Measurements from ENCODE around the gene ANKRD13B.

Gene ANKRD13B

DNA sequence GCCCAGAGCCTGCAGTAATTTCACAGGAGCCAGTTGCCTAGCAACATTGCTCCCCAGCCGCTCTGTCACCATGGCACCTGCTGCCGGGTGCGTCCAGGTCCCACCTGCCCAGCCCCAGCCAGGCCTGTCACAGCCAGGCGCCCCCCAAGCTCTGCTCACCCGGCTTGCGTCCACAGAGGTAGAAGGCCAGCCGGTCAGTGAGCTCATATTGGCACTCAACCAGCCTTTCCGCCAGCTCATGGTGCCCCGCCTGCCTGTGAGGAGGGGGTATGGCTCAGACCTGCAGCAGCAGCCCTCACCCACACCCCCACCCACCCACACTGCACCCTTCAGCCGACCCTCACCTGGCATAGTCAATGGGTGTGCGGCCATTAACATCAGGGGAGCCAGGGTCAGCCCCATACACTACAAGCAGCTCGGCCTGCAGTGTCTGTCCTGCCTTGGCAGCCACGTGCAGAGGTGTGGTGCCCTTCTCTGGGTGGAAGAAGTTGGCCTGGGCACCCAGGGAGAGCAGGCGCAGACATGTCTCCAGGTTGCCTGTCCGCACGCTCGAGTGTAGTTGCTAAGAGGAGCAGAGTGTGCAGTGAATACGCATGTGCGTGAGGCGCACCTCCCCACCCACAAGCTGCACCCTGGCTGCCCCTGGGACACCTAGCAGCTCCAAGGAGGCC is 11.2 kb upstream of the ANKRD13B start:
- DNase-seq (ENCODE audit: low read depth in 2 of 2) = no peak

DNA sequence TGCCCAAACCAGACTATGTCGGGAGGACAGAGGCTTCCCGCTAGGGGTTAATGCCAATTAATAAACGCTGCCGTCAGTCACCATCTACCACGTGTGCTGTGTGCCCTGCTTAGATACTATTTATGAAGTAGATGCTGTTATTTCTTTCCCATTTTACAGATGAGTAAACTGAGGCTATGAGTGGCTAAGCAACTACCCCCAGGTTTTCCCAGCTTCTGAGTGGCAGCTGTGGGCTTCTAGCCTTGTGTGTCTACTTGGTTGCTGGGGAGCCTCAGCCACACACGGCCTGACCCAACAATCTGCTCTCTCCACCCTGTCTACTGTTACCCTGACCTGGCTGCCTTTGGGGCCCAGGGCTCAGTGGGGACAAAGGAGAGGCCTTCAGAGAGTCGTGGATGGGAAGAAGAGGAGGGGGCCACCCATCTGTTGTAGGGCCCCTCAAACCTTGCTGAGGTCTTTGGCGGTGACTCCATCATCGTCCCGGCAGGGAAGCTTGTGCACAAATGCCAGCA is 10.6 kb upstream of the ANKRD13B start:
- no peak for DNase-seq (ENCODE audit: low read depth in 2 of 2)

DNA sequence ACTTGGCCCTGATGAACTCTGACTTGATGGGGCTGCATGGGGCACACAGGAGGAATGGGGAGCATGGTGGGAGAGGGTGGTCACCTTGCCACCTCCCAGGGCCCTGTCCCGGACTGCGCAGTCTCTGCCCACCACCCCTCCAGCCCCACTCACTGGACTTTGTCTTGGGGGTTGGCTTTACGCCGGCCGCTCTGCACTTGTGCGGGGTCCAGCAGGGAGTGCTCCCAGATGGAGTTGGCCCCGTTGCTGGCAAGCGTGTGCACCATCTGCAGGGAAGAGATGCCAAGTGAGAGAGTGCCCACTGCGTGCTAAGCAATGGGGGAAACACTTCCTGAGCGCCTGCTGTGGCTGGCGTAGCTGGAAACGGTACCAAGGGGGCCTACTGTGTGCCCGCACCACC is 10.2 kb upstream of the ANKRD13B start:
- DNase-seq (ENCODE audit: low read depth in 2 of 2) = no peak

DNA sequence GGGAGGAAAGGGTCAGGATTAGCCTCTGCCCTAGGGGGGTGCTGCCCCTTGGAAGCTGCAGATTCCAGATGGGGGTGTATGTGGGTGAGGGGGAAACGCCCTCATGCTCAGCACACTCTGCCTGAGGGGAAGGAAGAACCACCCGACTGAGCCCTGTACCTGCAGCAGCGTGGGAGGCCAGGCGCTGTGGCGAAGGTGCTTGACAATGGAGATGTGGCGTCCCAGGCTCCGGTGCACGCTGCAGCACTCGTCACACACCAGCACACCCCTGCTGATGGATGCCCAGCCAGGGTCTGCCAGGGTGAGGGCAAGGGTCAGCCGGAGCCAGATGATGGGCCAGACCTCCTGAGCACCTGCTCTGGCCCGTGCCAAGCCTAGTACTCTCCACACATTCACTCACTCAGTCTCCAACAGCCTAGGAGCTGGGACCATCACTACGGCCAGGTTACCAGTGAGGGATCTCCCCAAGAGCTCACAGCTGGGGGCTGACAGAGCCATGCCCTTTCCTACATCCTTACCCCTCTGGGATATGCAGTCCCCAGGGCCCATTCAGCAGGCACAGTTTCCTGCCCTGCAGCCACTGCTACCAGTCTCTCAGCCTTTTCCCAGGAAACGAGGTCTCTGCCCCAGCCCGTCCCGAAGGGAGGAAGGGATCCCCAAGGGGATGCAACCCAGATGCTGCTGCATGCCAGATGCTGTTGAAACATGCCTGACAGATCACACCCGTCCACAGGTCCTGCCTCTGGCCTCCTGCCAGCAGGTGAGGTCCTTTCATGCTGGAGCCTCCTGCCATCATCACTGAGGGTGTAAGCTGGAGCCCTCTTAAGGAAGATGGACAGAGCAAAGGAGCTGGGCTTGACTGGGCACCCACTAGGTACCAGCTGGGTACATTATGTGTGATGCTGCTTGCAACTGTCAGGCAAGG is 9.3 kb upstream of the ANKRD13B start:
- no peak for DNase-seq (ENCODE audit: low read depth in 2 of 2)

DNA sequence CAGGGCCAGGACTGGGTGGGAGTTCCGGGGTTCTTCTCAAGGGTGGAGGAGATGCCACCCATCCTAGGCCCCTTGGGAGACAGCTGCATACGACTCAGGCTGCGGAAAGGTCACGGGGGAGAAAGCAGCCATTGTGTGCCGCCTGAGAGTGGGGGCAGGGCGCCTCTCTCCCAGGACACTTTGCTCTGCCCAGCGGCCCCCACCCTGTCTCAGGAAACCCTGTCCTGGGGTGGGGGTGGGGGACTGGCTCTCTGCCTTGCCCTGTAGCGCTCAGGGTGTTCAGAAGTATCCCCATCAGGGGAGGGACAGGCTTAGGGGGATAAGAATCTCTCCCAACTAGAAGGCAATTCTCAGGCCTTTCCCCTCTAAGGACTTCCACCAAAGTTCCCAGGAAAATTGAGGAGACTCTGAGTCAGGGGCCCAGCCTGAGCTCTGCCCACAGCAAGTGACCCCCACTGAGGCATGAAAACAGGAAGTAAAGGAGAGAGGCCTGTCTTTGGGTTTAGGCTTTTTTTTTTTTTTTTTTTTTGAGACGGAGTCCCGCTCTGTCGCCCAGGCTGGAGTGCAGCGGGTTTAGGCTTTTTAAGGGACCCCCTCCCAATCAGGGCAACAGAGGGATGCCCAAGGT is 8.4 kb upstream of the ANKRD13B start:
- no peak for DNase-seq (ENCODE audit: low read depth in 2 of 2)

DNA sequence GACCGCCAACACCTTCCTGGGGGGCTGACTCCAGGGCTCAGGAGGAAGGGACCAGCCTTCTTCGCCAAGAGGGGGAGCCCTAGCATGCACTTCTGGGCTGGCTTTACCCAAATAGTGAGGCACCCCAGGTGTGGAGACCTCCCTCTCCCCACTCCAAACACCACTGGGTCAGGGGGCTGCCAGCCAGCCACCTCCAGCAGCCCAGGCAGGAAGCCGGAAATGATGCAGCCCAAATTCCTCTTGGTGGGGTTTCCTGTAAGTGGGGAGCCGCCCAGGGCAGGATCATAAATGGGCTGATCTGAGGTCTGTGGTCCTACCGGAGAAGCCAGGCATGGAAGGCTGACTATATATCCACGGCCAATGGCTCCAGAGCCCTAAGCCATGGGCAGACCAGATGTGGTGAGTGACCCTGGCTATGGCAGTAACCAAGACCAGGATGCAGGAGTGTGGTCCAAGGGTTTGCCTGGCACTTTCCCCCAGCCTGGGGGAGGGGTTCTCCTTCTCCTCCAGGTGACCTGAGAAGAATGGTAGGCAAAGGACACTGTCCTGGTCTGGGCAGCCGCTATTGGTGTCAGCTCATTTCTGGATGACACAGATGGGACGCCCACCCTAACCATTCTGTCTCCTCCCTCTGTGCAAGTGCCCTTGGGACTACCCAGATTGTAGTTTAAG is 7.7 kb upstream of the ANKRD13B start:
- no peak for DNase-seq (ENCODE audit: low read depth in 2 of 2)

DNA sequence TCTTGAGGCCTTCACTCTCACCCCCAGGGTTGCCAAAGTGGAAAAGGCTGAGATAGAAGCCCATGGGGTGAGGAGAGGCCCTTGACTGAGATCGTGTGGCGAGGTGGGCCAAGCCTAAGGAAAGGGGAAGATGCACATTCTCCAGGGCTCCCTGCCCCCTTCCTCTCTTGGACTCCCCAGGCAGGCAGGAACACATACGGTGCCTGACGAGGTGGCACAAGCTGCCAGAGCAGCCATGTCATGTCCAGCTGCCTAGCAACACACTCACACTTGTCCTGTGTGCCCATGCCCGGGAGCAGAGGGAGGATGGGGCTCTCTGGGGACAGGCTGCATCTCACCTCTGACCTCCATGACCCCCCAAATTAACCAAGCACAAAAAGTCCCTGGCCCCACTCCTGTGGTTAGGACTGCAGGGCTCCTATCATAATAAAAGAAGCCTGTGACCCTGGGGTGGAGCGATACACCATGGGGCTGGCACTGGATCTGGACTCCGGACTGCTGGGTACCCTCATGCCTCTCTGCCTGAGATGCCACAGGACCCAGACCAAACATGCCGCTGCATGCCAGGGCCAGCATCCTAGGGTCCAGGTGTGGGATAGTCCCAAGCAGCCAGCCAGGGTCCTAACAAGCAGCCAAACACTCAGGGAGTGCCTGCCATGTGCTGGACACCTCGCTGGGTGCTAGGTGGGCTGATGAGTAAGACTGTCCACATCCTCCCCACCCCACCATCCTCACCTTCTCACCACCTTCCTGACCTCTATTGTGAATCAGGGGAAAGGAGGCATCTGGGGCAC is 6.1 kb upstream of the ANKRD13B start:
- no peak for DNase-seq (ENCODE audit: low read depth in 2 of 2)

DNA sequence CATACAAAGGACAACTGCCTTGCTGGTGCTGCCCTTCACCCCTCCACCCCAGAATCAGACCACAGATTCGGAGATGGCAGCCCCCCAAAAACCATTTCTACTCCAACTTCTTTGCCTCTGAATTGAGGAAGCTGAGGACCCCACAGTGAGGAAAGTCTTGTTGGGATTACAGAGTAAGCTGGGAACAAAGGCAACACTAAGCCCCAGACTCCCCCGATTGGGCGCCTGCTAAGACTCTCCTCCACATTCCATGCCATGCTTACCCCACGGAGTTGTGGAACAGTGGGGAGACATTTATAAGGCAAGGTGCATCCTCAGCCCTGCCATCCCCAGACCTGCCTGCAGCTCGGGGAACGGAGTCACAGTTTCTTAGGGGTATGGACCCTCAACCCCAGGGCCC is 5.3 kb upstream of the ANKRD13B start:
- DNase-seq (ENCODE audit: low read depth in 2 of 2) = no peak

DNA sequence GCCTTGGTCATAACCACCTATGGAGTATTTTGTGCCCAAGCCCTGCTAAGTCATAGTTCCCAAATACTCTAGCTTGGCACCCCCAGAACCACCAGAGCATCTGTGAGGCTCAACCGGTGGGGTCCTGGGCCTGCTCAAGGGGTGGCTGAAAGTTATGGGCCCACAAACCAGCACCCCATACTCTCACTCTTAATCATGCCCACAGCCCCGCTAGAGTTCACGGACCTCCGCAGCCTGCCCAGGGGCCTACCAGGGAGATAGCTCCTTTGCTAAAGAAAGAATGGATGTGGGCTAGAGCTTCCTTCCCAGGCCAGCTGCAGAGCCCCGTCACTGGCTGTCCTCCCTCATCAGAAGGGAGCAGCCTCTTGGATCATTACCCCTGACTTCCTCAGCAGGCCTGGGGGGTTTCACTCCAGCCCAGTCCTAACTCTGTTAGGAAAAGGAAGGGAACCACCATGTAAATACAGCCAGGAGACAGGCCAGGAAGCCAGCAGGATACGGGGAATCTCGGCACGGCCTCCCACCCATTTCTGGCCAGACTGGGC is 4.8 kb upstream of the ANKRD13B start:
- DNase-seq (ENCODE audit: low read depth in 2 of 2) = no peak

DNA sequence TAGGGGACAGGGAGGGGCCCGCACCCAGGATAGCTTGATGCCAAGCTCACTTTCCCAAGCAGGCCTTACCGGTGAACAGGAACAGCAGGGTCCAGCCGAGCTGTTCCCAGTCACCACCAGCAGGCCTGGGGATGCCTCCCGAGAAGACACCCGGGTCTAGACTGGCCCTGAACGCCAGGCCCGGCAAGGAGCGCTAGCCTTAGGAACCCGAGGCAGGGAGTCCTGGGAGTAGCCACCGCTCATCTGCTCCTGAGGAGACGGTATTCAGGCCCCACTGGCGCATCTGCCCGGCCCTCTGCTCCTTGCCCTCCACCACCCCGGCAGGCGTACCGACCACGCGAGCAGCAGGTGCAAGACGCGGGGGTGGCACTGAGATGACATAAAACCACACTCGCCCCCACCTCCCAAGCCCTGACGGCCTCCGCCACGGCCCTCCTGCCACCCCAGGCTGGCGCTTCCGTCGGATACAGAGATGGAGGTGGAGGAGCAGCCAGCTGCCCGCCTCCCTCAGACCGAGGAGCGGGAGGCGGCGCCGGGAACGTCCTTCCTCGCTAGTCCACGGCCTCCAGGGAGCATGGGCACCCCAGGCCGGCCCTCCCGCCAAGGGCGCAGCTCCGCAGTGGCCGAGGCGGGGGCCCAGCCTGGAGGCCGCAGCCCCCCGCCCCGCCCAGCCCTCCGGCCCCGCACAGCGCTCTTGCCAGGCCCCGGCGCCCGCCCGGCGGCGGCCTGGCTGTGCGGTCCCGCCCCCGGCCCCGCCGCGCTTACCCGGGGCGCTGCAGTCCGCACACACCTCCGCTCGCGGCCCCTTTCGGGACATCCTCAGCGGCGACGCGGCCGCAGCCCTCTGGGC is 4.1 kb upstream of the ANKRD13B start:
- no peak for DNase-seq (ENCODE audit: low read depth in 2 of 2)

DNA sequence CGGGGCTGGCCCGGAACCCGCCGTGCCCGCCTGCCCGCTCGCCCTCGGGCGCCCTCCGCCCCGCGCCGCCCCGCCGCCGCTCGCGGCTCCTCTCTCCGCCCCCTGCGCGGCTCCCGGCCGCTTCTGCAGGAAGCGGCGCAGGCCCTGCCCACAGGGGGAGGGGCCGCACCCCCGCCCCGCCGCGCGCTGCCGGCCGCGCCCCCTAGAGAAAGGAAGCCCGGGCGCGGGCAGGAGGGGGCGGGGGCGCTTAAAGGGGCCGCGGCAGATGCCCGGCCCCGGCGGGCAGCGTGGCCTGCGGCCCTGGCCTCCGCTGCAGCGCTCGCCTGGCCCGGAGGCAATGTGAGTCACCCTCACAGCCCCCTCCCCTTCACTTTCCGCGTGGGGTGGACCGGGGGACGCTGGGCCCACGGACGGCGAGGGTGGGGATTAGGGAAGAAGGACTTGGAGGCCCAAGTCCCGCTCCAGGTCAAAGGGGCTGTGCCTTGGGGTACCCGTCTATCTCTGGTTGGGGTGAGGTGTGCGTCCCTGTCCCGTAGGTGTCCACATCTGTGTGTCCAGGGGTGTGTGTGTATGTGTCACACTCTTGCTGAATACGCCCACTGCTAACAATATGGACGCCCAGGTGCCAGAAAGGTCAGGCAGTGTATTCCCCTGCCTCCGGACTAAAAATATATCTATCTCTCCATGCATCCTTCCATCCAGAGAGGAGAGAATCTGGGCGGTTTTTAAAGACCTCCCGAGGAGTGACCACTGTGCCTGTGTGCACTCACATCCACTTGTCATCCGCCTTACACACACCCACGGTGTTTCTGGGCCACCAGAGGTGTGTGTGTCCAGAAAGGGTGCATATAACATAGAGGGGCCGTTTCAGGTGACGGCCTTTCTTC is 3.2 kb upstream of the ANKRD13B start, which contains the start of gene GIT1:
TSS of gene GIT1 (minus strand) at position 125 of the 887 bp plus-strand sequence. CDS start 270 bp downstream, outside the sequence.
- peak; percentile 63 for DNase-seq (ENCODE audit: low read depth in 2 of 2)

DNA sequence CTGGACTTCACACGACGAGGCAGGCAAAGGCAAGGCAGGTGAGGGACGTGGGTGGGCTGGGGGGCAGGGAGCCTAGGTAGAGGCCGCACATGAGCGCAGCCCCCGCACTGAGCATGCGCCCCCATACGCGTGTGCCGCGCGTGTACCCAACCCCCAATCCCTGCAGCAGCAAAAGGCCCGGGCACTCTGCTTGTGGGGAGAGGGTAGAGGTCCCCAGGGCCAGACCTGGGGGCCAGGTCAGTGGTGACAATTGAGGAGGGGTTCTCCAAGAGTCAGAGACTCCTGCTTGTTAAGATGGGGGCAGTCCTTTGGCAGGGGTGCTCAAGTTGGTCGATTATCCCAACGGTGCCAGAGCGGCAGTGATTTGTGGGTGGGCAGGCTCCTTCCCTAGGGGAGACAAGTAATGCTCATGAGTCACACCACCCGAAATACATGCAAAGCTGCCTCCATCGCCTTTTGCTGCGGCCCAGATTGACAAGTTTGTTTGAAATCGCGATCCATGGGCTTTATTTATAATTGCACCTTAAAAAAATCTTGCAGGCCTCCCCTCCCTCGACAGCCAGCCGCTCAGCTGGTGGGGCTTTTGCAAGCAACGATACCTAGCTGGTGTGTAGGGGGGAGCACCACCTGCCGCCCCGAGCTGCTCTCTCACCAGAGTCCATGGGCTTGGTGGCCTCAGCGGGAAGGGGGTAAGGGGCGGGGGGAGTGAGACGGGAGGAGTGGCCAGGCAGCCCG is 2.4 kb upstream of the ANKRD13B start:
- DNase-seq (ENCODE audit: low read depth in 2 of 2) = no peak

DNA sequence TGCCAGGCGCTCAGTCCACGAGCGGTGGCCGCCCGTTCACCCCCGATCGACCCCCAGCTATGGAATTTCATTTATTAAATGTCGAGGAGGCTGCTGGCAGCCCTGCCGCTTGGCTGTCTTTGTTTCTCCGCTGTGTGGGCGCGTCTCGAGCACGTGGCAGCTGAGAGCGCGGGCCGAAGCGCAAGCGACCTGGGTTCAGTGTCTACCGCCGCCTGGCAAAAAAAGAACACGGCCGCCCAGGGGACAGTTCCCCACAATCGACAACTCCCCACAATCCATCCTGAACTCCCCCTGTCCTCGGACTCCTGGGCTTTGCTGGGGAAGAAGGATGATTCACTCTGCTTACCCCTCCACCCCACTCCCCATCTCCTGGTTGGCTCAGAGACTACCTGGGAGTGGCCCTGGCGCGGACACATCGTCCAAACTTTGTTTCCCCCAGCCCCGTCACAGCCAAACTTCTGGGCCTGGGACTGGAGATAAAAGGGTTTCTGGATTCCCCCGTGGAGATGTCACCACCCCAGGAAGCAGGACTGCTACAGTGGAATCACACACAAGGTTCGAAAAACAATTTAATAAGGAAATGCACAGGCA is 1.7 kb upstream of the ANKRD13B start:
- no peak for DNase-seq (ENCODE audit: low read depth in 2 of 2)

DNA sequence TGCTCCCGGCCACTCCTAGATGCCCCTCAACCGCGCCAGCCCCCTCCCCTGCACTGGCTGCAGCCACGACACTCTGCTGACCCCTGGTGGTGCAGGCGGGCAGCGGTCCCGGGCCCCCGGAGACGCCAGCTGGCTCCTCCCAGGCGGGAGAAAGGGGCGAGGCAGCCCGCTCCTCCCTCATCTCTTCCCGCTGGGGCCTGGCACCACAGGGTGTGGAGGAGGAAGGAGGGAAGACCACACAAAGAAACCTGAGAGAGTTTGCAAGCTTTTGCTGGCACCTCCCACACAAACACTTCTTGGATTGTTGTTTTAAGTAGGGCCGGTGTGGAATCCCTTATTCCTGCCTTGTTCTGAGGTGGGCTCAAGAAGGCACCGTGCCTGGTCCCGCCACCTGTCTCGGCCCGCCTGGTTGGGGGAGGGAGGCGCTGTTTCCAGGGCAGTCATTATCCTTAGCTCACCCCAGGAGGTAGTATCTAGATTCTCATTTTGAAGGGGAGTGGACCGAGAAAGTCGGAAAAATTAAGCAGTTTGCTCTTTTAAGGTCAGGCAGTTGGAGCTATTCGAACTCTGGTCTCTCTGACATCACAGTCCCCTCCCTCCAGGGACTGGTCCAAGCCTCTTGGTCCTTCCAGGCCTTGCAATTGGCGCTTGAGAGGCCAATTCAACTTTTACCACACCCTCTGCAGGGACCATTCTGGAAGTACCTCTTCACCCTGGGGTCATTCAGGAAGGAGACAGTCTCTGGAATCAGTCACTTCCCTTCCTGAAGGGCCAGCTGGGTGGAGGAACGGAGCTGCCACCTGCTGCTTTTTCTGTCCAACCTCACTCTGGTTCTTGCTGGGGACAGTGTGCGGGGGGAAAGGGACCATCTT is 959 bp upstream of the ANKRD13B start:
- DNase-seq (ENCODE audit: low read depth in 2 of 2) = peak; percentile 53 to 65

DNA sequence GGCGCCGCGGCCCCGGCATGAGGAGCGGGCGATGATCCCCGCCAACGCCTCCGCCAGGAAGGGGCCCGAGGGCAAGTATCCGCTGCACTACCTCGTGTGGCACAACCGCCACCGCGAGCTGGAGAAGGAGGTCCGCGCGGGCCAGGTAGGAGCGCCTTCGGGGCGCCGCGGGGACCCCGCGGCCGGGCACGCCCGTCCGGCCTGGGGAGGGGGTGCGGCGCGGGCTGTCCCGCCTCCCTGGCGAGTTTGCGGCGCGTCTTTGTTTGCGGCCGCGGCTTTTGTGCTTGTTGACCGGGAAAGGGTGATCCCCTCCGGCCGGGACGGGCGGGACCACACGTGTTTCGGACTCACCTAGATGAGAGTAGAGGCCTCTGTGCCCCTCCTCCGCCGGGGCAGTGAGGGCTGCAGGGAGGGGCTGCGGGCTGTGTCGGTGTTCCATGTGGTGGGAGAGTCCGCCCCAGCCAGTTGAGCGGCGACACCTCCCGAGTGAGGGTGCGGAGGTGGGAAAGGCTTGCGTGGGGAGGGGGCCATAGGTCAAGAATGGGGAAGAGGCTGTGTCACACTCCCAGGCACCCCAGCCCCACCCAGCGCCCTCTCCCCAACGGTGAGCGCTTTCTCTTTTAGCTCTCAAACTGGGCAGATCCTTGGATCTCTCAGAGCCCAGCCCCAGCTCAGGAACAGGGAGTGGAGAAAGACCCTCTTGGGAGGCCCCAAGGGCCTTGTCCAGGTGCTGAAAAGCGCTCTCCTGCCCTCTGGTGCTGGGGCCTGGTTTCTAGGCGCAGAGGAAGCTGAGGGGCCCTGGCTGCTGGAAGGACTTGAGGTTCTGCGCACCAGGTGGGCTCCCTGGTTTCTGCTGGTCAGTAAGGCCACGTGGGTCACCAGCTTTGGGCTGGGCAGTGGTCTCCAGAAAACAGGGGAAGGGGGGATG is 923 bp downstream of the ANKRD13B start:
- DNase-seq (ENCODE audit: low read depth in 2 of 2) = no peak

Data from stimulated activated CD8-positive, alpha-beta memory T cell treated with anti-CD3 and anti-CD28 coated beads, Interleukin-7, amount 100 ng/mL, for 1 hour (primary cell).